H9 (cell line): Measurements from ENCODE around the gene ARHGEF16. TPM values are rescaled to one million over a fixed set of nuclear protein-coding genes. Genes with fewer than 3 reads are reported as not detected.

Experiments
- DNase-seq: peaks from one replicate; pipeline ENCODE4 v3.0.0-alpha.2; 2017
- H2AFZ ChIP-seq: one replicate; pipeline ENCODE4 v1.6.1; 2013; ENCODE audit warnings: mild to moderate bottlenecking, low read length, control low read depth, moderate library complexity
- H2AK5ac ChIP-seq: 2 replicates; pipeline ENCODE4 v1.6.1; 2013; ENCODE audit warnings: low read length, control low read depth, mixed read lengths; ENCODE audit not compliant: insufficient read length
- H2BK120ac ChIP-seq: one replicate; pipeline ENCODE4 v1.6.1; 2013; ENCODE audit warnings: low read depth, mild to moderate bottlenecking, low read length, control low read depth, inconsistent platforms; ENCODE audit not compliant: poor library complexity, severe bottlenecking
- H2BK12ac ChIP-seq: 2 replicates; pipeline ENCODE4 v1.6.1; 2013; ENCODE audit warnings: low read length, control low read depth, mixed read lengths, low read depth; ENCODE audit not compliant: insufficient read length
- H2BK15ac ChIP-seq: 2 replicates; pipeline ENCODE4 v1.6.1; 2013; ENCODE audit warnings: low read depth, low read length, control low read depth
- H2BK20ac ChIP-seq: one replicate; pipeline ENCODE4 v1.6.1; 2013; ENCODE audit warnings: low read depth, mild to moderate bottlenecking, low read length, control low read depth, inconsistent platforms; ENCODE audit not compliant: poor library complexity, severe bottlenecking
- H2BK5ac ChIP-seq: 2 replicates; pipeline ENCODE4 v1.6.1; 2013; ENCODE audit warnings: low read length, control low read depth, mixed read lengths; ENCODE audit not compliant: insufficient read length
- H3K14ac ChIP-seq: 2 replicates; pipeline ENCODE4 v1.6.1; 2013; ENCODE audit warnings: low read length, control low read depth; ENCODE audit not compliant: insufficient read depth
- H3K18ac ChIP-seq: 2 replicates; pipeline ENCODE4 v1.6.1; 2013; ENCODE audit warnings: low read depth, mild to moderate bottlenecking, mixed read lengths, low read length, control low read depth; ENCODE audit not compliant: insufficient read length
- H3K23ac ChIP-seq: 2 replicates; pipeline ENCODE4 v1.6.1; 2013; ENCODE audit warnings: low read length, control low read depth, mixed read lengths, low read depth; ENCODE audit not compliant: insufficient read length
- H3K23me2 ChIP-seq: 2 replicates; pipeline ENCODE4 v1.6.1; 2013; ENCODE audit warnings: low read depth, mild to moderate bottlenecking, mixed read lengths, low read length, control low read depth; ENCODE audit not compliant: insufficient read length, poor library complexity, severe bottlenecking
- H3K27ac ChIP-seq: 2 replicates; pipeline ENCODE4 v1.5.1; 2013; ENCODE audit warnings: low read length, control low read depth, mixed read lengths, low read depth; ENCODE audit not compliant: insufficient read length
- H3K27me3 ChIP-seq: 2 replicates; pipeline ENCODE4 v1.6.1; 2013; ENCODE audit warnings: low read length, control low read depth, inconsistent platforms; ENCODE audit not compliant: insufficient read depth
- H3K4ac ChIP-seq: 2 replicates; pipeline ENCODE4 v1.6.1; 2013; ENCODE audit warnings: low read depth, mild to moderate bottlenecking, control low read depth, inconsistent platforms, low read length, moderate library complexity
- H3K4me1 ChIP-seq: 2 replicates; pipeline ENCODE4 v1.6.1; 2013; ENCODE audit warnings: low read length, control low read depth, inconsistent platforms; ENCODE audit not compliant: insufficient read depth
- H3K4me2 ChIP-seq: 2 replicates; pipeline ENCODE4 v1.6.1; 2013; ENCODE audit warnings: low read length, control low read depth, mixed read lengths; ENCODE audit not compliant: insufficient read length, insufficient read depth
- H3K56ac ChIP-seq: 2 replicates; pipeline ENCODE4 v1.6.1; 2013; ENCODE audit warnings: low read depth, mild to moderate bottlenecking, mixed read lengths, low read length, control low read depth; ENCODE audit not compliant: insufficient read length
- H3K79me1 ChIP-seq: 2 replicates; pipeline ENCODE4 v1.6.1; 2013; ENCODE audit warnings: low read depth, mild to moderate bottlenecking, moderate library complexity, low read length, control low read depth, inconsistent platforms; ENCODE audit not compliant: insufficient read depth, poor library complexity, severe bottlenecking
- H3K79me2 ChIP-seq: 2 replicates; pipeline ENCODE4 v1.6.1; 2013; ENCODE audit warnings: low read length, control low read depth, inconsistent platforms; ENCODE audit not compliant: insufficient read depth
- H3K9ac ChIP-seq: 2 replicates; pipeline ENCODE4 v1.6.1; 2013; ENCODE audit warnings: low read length, control low read depth, mixed read lengths; ENCODE audit not compliant: insufficient read length; ENCODE audit errors: extremely low read depth
- H3K9me3 ChIP-seq: one replicate; pipeline ENCODE4 v1.6.1; 2013; ENCODE audit warnings: low read depth, low read length, inconsistent platforms; ENCODE audit not compliant: control insufficient read depth
- H3T11ph ChIP-seq: one replicate; pipeline ENCODE4 v1.6.1; 2013; ENCODE audit warnings: mild to moderate bottlenecking, low read length, control low read depth, inconsistent platforms
- H4K20me1 ChIP-seq: one replicate; pipeline ENCODE4 v1.6.1; 2013; ENCODE audit not compliant: control insufficient read depth, insufficient read length, insufficient read depth
- H4K5ac ChIP-seq: 2 replicates; pipeline ENCODE4 v1.6.1; 2013; ENCODE audit warnings: low read depth, mild to moderate bottlenecking, mixed read lengths, low read length, control low read depth; ENCODE audit not compliant: insufficient read length
- H4K8ac ChIP-seq: replicated peaks from 2 replicates; pipeline ENCODE4 v1.6.1; 2013; ENCODE audit warnings: low read length, control low read depth, mixed read lengths, low read depth; ENCODE audit not compliant: insufficient read length
- H4K91ac ChIP-seq: 2 replicates; pipeline ENCODE4 v1.6.1; 2013; ENCODE audit warnings: low read depth, mild to moderate bottlenecking, moderate library complexity, mixed read lengths, low read length, control low read depth; ENCODE audit not compliant: insufficient read length
- H3K27ac Mint-ChIP-seq, 3 experiments: 2 replicates in 2 of 3; 3 replicates in 1 of 3; pipeline ENCODE4 v1.8.0; 2020 to 2021; ENCODE audit warnings: mixed read lengths in 3 of 3, mild to moderate bottlenecking in 1 of 3, moderate library complexity in 1 of 3
- H3K27me3 Mint-ChIP-seq: 2 replicates; pipeline ENCODE4 v1.8.0; 2021; ENCODE audit warnings: low read depth, mild to moderate bottlenecking, moderate library complexity, mixed read lengths
- H3K36me3 Mint-ChIP-seq, 3 experiments: 2 replicates in 2 of 3; 3 replicates in 1 of 3; pipeline ENCODE4 v1.8.0; 2020 to 2021; ENCODE audit warnings: low read depth in 3 of 3, mixed read lengths in 3 of 3; ENCODE audit not compliant: insufficient read depth in 1 of 3
- H3K4me1 Mint-ChIP-seq, 2 experiments: 2 replicates each; pipeline ENCODE4 v1.8.0; 2020; ENCODE audit warnings: mixed read lengths in 2 of 2
- H3K4me3 Mint-ChIP-seq, 2 experiments: 2 replicates in 1 of 2; 3 replicates in 1 of 2; pipeline ENCODE4 v1.8.0; 2020 to 2021; ENCODE audit warnings: mild to moderate bottlenecking in 2 of 2, mixed read lengths in 2 of 2, moderate library complexity in 1 of 2
- H3K9me3 Mint-ChIP-seq, 2 experiments: 2 replicates in 1 of 2; 3 replicates in 1 of 2; pipeline ENCODE4 v1.8.0; 2020; ENCODE audit warnings: mild to moderate bottlenecking in 2 of 2, mixed read lengths in 2 of 2, moderate library complexity in 1 of 2
- WGBS: extraction: QIAGEN DNeasy Blood & Tissue Kit; methylation state at CpG from one replicate; pipeline ENCODE4 v1.1.7; 2013; ENCODE audit warnings: missing lambda C conversion rate, low lambda C conversion rate, mixed read lengths; ENCODE audit not compliant: insufficient read length; ENCODE audit errors: extremely low coverage; 5-methylcytosine and 5-hydroxymethylcytosine counted together
- total RNA-seq: library from RNA; stranded (reverse); gene quantifications from 2 replicates; pipeline ENCODE4 v1.2.1, GENCODE V29; 2021
- TF ChIP-seq, protein P1 (sequence below): fragments of 200-600 bp; sonication (generic); conservative IDR thresholded peaks from 3 replicates; pipeline ENCODE4 v1.8.0; 2021; ENCODE audit warnings: antibody characterized with exemption, mild to moderate bottlenecking

Gene ARHGEF16
- total RNA-seq, 1 experiment from 2014 or later: 48.5 TPM

DNA sequence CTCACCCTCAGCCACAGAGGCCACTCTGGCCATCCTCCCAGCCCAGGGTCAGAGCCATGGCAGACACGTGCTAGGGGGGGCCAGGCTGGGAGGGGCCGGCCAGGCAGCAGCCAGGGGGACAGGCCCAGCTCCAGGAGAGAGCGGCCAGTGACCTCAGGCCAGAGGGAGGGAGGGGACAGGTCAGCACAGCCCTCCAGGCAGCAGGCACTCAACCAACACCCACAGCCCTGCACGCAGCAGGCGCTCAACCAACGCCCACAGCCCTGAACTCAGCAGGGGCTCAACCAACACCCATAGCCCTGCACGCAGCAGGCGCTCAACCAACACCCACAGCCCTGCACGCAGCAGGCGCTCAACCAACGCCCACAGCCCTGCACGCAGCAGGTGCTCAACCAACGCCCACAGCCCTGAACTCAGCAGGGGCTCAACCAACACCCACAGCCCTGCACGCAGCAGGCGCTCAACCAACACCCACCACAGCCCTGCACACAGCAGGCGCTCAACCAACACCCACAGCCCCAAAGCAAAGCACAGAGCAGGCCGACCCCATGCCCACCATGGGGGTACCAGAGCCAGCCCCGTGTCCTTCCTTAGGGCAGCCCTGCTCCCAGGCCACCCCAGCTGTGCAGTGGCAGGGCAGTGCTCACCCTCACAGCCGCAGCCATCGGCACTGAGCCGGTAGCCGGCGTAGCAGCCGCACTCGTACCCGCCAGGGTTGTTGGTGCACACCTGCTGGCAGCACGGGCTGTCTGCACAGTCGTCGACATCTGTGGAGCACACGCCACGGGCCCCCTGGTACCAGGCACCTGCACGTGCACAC is 55.9 kb downstream of the ARHGEF16 start:
- no peaks in the 10 kb centered on the region for H3K9me3 ChIP-seq
- WGBS: no CpG with 5 or more reads among the region's 32 CpGs
- DNase-seq: no peak
- no peak overlapping the region for H2AFZ ChIP-seq
- no peak overlapping the region for H2BK120ac ChIP-seq
- H2BK15ac ChIP-seq: no peak overlapping the region
- H3K14ac ChIP-seq: no peak overlapping the region; the same call in 1 of the 2 replicates
- no peak overlapping the region for H2BK12ac ChIP-seq
- no peak overlapping the region for H3K9ac ChIP-seq
- no peak overlapping the region for H3K4me3 Mint-ChIP-seq
- H3K4ac ChIP-seq: no peak overlapping the region
- no peaks in the 10 kb centered on the region for H3K4me1 ChIP-seq
- no peak overlapping the region for H3T11ph ChIP-seq
- no peak overlapping the region; a peak in 1 of 7 replicates for H3K27ac Mint-ChIP-seq
- no peak overlapping the region for H3K18ac ChIP-seq
- no peaks in the 10 kb centered on the region for H3K4me1 Mint-ChIP-seq
- no peak overlapping the region for H2BK5ac ChIP-seq
- no peak overlapping the region for H4K91ac ChIP-seq
- H4K8ac ChIP-seq: no peak overlapping the region
- H3K27me3 Mint-ChIP-seq: no peaks in the 10 kb centered on the region
- H3K36me3 Mint-ChIP-seq: peaks cover 0 to 5% (median 5%) of the 10 kb centered on the region in 3 experiments; a peak in 5 of 7 replicates
- no peaks in the 10 kb centered on the region for H3K23me2 ChIP-seq
- H3K79me2 ChIP-seq: no peaks in the 10 kb centered on the region
- no peak overlapping the region for H4K5ac ChIP-seq
- H3K79me1 ChIP-seq: no peaks in the 10 kb centered on the region
- peaks cover 0 to 3% of the 10 kb centered on the region in 2 experiments; a peak in 2 of 5 replicates for H3K9me3 Mint-ChIP-seq
- H2AK5ac ChIP-seq: no peak overlapping the region
- peaks cover 3% of the 10 kb centered on the region for H4K20me1 ChIP-seq
- H3K27me3 ChIP-seq: no peaks in the 10 kb centered on the region
- H3K4me2 ChIP-seq: no peak overlapping the region
- H3K56ac ChIP-seq: no peak overlapping the region
- no peak overlapping the region for H2BK20ac ChIP-seq
- TF ChIP-seq, protein P1, sequence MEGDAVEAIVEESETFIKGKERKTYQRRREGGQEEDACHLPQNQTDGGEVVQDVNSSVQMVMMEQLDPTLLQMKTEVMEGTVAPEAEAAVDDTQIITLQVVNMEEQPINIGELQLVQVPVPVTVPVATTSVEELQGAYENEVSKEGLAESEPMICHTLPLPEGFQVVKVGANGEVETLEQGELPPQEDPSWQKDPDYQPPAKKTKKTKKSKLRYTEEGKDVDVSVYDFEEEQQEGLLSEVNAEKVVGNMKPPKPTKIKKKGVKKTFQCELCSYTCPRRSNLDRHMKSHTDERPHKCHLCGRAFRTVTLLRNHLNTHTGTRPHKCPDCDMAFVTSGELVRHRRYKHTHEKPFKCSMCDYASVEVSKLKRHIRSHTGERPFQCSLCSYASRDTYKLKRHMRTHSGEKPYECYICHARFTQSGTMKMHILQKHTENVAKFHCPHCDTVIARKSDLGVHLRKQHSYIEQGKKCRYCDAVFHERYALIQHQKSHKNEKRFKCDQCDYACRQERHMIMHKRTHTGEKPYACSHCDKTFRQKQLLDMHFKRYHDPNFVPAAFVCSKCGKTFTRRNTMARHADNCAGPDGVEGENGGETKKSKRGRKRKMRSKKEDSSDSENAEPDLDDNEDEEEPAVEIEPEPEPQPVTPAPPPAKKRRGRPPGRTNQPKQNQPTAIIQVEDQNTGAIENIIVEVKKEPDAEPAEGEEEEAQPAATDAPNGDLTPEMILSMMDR: no peak
- no peak overlapping the region for H3K23ac ChIP-seq
- no peak overlapping the region for H3K27ac ChIP-seq
